NOMO-1 (cell line): ENCODE results near the gene FTCD.
"Not testable (repeated sequence)": the region's sequence is repeated elsewhere in the genome, so short reads cannot be mapped to it uniquely, and the experiment has no call there.

ENCODE experiments used
- DNase-seq, 2 experiments: peaks; one replicate each; lab custom pipeline; 2025; ENCODE audit not compliant: unreplicated experiment in 2 of 2; lab: John Stamatoyannopoulos, UW

FTCD gene

DNA sequence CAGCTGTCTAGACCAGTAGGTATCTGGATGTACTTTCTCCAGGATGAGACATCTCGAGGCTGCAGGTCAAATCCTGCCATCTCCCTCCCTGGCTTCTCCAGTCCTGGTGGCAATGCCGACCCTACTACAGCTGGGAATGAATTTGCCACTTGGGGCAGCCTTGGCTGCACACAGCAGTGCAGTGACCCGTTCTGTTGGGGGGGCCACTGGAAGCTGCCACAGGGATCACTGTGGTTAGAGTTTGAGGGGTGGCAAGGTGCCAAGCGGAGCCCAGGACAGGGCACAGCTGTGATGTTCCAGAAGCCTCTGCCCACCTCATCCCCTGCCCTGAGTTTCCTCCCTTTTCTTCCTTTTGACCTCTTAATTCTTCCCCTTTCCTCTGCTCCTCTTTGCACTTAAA, 40.4 kb downstream of the FTCD start:
- DNase-seq, result no peak

DNA sequence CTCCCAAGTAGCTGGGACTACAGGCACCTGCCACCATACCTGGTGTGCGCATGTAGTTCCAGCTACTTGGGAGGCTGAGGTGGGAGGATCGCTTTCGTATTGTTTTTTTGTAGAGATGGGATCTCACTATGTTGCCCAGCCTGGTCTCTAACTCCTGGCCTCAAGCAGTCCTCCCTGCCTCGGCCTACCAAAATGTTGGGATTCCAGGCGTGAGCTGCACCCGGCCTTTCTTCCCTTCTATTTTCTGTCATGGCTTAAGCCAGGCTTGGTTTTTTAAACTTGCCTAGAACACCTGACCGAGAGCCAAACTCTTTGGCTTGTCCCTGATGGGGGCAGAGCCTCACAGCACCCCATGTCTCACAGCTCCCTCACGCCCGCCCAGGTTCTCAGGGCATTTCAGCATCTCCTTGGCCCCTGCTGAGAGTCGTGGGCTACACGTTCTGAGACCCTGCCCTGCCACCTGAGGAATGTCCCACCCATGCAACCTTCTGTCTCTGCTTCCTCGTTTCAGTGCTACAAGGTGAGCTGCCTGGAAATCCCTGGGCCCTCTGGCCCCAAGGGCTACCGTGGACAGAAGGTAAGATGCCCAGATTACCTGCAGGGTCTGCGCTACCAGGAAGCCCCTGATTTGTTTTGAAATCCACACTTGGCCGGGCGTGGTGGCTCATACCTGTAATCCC, 41.7 kb downstream of the FTCD start:
- no peak for DNase-seq

DNA sequence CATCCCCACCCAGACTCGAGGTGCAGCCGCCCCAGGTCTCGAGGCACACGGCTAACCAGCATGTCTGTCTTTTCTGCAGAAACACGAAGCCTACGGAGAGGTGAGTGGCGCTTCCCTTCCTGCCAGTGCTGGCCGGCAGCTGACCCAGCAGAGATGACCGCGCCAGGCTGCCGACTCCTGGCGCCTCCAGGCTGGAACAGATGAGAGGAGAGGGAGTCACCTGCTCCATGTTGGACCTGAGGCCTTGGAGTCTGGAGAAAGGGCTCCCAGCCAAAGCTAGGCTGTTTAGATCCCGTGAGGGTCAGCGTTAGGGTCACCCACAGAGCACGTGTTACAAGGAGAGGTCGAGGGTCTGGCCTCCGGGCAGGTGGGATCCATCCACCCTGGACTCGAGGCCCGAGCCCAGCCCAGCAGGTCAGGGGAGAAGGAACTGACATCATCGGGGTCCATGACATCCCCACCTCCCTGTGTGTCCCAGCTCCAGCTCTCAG, 42.6 kb downstream of the FTCD start:
- DNase-seq, result no peak

DNA sequence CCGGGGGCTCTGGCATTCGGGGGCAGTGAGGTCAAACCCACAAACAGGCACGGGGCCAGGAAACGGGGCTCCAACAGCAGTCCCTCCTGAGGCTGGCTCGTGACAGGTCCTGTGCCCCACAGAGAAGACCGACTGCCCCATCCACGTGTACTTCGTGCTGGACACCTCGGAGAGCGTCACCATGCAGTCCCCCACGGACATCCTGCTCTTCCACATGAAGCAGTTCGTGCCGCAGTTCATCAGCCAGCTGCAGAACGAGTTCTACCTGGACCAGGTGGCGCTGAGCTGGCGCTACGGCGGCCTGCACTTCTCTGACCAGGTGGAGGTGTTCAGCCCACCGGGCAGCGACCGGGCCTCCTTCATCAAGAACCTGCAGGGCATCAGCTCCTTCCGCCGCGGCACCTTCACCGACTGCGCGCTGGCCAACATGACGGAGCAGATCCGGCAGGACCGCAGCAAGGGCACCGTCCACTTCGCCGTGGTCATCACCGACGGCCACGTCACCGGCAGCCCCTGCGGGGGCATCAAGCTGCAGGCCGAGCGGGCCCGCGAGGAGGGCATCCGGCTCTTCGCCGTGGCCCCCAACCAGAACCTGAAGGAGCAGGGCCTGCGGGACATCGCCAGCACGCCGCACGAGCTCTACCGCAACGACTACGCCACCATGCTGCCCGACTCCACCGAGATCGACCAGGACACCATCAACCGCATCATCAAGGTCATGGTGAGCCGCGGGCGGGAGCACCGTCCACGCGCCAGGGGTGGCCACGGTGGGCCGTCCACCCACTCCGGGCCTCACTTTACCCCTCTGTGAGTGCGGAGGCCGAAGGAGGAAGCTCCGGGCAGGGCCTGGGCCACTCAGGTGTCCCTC, 43.3 kb downstream of the FTCD start:
- no peak for DNase-seq

DNA sequence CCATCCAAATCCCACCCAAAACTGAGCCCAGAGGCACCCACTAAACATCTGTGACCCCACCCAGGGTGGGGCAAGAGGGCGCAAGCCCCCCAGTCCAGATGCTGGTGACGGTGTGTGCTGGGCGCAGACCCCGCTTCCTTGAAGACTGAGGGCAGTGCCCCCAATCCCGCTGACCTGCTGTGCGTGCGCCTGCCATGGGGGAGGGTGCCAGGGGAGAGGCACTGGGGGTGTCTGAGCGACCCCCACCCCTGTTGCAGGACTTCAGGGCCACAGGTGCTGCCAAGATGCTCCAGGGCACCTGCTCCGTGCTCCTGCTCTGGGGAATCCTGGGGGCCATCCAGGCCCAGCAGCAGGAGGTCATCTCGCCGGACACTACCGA, 44.2 kb downstream of the FTCD start:
- no peak for DNase-seq

DNA sequence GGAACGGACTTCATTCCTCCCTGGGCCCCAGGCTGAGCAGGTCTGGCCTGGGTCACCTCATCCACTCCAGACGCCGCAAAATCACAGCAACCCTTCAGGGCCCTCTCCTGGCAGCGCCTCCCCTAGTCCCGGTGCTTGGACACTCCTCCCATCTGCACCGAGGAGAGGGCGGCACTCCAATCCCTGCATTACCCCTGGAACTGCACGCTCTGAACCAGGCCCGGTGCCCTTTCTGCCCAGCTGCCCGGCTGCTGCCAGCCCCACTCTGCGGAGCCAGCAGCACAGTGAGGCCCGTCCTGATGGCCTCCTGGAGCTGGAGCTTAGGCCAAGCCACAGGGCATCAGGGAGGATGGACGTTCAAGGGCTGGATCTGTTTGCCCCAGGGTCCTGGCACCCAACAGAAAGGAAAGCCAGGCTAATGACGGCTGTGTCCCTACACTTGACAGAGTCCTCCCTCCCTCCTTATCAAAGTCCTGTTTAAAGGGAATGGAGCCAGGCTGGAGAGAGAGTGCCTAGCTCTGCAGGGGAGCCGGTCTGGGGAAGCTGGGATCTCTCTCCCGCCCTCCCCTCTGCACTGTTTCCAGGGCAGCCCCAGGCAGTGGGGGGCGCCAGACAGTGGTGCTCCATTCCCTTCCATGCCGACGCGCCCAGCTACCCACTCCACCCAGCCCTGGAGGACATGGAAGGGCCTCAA, 44.7 kb downstream of the FTCD start:
- DNase-seq, result no peak

DNA sequence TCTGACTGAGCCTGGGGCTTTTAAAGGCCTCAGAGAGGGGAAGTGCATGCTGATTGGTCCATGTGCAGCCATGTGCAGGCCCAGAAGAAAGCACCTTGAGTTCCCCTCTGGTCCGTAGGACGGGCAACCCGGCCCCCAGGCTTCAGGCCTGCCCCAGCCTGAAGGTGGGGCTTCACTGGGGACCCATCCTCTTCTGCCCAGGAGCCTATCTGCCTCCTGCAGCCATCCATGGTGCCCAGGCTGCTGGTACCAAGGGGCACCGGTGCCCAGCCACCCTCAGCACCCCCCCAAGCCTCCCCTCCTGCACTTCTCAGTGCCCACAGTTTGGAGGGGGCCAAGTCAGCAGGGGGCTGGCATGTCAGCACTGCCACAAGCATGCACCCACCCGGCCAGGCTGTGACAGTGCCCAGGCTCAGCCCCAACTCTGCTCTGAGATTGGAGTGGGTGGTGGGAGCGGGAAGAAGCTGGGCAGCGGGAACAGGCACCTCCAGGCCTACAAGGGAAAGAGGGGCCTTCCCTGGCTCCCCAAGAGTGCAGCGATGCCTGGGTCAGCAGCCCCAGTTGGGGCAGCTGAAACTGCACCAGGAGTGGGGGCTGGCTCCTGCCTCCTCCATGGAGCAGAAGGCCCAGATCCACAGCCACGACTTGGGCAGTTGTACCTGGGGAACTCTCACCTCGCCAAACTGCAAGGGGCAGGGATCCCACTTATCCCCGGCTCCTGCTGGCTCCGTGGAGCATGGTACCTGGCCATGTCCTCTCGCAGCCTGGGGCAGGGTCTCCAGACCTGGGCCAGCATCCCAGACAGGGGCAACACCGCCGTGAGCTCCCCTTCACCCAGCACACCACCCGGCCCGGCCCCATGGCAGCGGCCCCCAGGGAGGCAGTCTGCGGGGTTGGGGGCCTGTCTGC, 45.8 kb downstream of the FTCD start:
- DNase-seq, result no peak

DNA sequence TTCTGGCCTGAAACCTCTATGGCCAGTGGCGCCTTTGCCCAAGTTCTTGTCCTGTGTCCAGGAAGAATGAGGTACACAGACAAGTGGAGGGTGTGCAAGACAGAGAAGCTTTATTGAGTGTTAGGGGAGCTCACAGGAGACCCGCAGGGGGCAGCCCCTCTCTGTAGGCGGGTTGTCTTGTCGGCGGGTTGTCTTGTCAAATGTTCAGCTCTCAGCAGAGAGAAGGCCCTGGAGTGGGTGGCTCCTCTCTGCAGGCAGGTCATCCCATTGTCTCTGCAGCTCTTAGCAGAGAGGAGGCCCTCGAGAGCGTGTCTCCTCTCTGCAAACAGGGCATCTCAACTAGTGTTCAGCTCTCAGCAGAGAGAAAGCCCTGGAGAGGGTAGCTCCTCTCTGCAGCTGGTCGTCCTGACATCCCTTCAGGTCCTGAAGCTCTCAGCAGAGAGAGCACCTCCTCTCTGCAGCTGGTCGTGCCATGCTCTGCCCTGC, 46.5 kb downstream of the FTCD start:
- no peak for DNase-seq

DNA sequence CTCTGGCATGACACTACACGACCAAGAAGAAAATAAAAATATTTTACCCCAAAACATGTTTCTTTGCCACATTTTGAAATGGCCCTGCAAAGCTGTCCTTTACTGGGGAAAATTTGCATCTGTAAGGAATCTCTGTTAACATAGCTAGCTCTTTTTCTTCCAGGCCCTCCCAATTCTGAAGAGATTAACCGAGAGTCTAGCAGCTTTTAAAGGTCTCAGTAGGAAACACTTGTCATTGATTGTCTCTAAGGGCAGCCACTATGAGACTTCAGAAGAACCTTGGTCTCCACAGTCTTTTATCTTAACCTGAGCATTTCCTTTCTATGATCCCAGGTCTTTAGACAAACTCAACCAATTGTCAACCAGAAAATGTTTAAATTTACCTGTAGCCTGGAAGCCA, 48.0 kb downstream of the FTCD start:
- DNase-seq, result not testable (repeated sequence)

DNA sequence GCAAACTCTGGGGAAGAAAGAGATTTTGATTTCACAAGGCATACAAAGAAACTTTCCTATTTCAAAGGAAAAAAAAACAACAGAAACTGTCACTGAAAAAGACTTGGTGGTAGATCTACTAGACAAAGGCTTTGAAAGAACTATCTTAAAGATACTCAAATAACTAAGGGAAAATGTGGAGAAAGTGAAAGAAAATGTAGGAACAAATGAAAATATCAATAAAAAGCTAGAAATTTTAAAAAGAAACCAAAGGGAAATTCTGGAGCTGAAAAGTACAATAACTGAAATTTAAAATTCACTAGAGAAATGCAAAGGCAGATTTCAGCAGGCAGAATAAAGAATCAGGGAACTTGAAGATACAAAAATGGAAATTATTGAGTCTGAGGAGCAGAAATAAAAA, 51.3 kb downstream of the FTCD start:
- no peak for DNase-seq

DNA sequence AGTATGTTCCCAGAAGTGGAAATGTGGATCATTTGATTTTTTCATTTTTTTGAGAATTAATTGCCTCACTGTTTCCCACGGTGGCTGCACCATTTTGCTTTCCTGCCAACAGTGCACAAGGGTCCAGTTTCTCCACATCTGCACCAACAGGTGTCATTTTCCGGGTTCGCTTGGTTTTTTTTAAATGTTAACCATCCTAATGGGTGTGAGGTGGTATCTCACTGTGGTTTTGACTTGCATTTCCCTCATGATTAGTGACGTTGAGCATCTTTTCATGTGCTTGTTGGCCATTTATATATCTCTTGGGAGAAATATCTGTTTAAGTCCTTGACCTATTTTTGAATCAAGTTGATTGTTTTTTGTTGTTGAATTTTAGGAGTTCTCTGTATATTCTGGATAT, 54.5 kb downstream of the FTCD start:
- no peak for DNase-seq

DNA sequence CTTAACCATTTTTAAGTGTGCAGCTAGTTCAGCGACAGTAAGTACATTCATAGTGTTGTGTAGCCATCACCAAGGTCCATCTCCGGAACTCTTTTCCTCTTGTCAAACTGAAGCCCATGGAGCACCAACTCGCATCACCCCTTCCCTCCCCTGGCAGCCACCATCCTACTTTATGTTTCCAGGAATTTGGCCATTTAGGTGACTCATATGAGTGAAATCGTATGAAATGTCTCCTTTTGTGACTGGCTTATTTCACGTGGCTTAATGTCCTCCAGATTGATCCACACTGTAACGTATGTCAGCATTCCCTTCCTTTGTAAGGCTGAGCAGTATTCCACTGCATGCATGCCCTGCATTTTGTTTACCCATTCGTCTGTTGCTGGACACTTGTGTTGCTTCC, 55.0 kb downstream of the FTCD start:
- DNase-seq, result no peak

DNA sequence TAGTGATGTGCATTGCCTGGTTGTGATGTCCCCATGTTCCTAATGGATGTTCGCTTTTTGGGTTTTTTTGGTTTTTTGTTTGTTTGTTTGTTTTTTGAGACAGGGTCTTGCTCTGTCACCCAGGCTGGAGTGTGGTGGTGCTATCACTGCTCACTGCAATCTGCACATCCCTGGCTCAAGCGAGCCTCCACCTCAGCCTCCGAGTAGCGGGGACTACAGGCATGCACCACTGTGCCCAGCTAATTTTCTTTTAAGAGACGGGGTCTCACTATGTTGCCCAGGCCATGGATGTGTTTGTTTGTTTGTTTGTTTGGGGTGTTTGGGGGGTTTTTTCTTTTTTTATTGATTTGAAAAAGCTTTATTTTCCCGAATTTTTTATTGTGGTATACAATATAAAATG, 55.4 kb downstream of the FTCD start:
- no peak for DNase-seq

DNA sequence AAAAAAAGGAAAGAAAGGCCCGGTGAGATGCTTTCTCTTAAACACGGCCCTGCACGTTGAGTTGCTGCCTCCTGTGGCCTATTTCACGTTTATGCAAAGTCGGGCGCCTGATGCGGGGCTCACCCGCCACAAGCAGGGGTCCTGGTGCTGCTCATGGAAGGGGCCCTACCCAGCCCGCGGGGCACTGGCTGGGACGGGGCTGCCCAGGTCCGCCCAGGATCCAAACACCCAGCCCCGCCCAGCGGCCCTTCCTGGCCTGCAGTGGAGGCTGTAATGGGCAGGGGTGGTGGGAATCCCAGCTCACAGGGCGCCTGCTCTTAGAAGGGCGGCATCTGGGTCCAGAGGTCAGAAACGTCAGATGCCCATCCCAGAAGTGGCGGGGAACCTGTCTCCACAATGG, 55.9 kb downstream of the FTCD start:
- DNase-seq, result no peak

DNA sequence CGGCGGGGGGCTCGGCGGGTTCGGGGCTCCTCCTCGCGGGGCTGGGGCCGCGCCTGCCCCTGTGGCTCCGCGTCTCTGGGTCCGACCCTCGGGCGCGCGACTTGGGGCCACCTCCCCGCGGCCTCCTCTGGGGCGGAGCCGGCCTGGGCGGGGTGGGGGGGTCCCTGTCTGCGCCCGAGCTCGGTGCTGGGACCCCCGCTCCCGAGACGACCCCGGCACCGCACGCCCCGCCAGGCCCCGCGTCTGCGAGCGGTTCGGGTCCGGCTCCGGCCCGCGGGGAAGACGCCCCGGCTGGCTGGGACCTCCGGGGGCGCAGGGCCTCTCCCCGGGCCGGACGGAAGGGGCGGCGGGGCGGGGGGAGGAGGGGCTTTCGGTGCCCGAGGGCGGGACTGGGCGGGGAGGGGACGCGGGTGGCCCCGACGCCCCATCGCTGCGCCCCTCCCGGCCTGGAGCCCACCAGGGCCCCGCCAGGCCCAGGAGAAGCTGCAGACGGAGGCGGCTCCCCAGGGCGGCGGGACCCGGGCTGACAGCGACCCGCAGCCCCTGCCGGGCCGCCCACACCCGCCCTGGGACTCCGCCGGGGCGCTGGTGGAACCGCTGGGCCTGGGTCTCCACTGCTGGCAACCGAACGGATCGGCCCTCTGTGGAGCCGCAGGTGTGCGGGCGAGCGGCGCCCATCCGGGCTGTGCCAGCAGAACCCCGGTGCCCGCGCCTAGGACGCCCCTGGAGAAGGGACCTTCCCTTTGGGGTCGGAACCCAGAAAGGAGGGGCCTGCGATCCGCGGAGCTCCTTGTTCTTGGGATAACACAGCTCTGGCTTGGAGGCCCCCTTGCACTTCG, 56.9 kb downstream of the FTCD start:
- no peak for DNase-seq

DNA sequence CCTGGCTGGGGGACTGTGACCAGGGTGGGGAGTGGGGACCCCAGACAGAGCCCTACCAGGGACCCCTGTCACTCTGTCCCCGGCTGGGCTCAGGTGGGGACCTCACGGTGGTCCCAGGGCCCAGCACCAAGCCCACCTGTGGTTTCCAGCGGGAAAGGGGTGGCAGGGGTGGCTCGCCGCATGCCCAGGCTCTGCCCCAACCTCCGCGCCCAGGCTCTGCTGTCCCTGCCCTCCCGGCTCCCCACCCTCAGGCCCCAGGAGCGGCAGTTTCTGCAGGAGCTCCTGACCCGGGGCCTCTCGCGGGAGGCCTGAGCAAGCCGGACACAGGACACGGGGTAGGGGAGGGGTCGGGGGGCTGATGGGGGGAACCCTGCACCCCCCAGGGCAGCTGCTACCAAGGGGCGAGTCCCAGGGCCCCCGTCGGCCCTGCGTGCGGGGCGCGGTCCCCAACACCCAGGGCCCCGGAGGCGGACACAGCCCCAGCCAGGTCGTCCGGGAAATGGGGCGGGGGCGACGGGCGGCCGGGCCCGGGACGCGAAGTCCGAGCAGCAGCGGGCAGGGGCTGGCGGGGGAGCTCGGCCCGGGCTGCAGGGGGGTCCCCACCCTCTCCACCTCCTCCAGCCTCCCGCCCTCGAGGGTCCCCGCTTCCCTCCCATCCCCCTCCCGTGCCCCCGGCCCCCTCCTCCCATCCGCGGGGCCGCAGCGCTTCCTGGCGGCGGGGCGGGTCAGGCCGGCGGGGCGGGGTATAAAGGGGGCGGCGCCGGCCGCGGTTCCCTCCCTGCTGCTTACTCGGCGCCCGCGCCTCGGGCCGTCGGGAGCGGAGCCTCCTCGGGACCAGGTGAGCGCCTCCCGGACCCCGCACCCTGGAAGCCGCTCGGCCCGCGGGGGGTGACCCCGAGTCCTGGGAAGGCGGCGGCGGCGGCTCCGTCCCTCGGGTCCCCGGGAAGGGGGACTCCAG, 57.8 kb downstream of the FTCD start, which contains the start of gene COL6A2:
Gene COL6A2 (plus strand): TSS at position 777 of the 958 bp plus-strand sequence.
- peak in 1 of 2 experiments; percentile 1 for DNase-seq

DNA sequence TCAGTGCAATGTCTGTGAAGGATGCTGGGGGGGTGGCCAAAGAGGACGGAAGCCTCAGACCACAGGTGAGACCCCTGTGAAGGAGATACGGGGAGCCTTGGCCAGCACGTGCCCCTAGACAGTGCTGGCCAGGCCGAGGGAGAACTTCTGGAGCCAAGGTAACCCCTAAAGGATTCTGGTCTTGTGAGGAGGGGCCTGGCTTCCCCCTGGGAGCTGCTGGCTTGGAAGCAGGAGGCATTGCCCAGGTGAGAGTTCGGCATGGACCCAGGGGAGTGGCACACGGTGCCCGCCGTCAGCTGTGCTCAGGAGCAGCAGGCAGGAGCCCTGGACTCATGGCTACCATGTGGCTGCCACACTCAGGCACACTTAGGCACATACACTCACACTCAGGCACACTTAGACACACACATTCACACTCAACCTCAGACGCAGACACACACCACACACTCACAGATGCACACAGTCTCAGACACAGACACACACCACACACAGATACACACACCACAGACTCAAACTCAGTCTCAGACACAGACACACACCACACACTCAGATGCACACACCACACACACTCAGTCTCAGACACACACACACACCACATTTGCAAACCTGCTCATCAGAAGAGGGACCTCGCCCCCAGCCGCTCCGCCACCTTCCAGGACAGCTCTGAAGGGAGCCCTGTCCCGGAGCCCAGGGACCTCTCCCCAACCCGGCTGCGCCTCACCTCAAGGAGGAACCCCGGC, 58.6 kb downstream of the FTCD start:
- no peak for DNase-seq
